ENCODE measurements around the gene SUCLA2.
"Not testable (repeated sequence)": the region's sequence is repeated elsewhere in the genome, so short reads cannot be mapped to it uniquely, and the experiment has no call there.

SUCLA2 gene

DNA sequence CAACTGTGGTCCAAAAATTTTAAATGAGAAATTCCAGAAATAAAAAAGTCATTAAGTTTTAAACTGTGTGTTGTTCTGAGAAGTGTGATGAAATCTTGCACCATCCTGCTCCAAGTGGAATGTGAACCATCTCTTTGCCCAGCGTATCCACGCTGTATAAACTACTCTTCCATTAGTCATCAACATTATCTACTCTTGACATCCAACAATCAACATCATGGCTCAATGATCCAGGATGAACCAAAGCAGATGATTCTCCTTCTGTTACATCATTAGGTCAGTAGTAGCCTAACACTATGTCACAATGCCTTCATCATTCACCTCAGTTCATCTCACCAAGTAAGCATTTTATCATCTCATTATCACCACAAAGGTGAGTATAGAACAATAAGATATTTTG, 55.3 kb downstream of the SUCLA2 start:
- H3K4me3 ChIP-seq (ENCODE audit: low read depth, low read length), result no peak overlapping the region
- no peak for DNase-seq (ENCODE audit: low read depth)
- TF ChIP-seq POLR2A (IDR thresholded peaks at IDR 0.05; ENCODE audit: extremely low read depth, insufficient read length) (no peak), MYC (IDR thresholded peaks at IDR 0.05; ENCODE audit: low read depth, low read length) (no peak)
- TF ChIP-seq, protein P1, sequence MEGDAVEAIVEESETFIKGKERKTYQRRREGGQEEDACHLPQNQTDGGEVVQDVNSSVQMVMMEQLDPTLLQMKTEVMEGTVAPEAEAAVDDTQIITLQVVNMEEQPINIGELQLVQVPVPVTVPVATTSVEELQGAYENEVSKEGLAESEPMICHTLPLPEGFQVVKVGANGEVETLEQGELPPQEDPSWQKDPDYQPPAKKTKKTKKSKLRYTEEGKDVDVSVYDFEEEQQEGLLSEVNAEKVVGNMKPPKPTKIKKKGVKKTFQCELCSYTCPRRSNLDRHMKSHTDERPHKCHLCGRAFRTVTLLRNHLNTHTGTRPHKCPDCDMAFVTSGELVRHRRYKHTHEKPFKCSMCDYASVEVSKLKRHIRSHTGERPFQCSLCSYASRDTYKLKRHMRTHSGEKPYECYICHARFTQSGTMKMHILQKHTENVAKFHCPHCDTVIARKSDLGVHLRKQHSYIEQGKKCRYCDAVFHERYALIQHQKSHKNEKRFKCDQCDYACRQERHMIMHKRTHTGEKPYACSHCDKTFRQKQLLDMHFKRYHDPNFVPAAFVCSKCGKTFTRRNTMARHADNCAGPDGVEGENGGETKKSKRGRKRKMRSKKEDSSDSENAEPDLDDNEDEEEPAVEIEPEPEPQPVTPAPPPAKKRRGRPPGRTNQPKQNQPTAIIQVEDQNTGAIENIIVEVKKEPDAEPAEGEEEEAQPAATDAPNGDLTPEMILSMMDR (IDR thresholded peaks at IDR 0.05; ENCODE audit: low read depth, low read length), result no peak
- TF ChIP-seq, protein P2, sequence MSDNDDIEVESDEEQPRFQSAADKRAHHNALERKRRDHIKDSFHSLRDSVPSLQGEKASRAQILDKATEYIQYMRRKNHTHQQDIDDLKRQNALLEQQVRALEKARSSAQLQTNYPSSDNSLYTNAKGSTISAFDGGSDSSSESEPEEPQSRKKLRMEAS (IDR thresholded peaks at IDR 0.05; ENCODE audit: low read depth, low read length), result no peak

DNA sequence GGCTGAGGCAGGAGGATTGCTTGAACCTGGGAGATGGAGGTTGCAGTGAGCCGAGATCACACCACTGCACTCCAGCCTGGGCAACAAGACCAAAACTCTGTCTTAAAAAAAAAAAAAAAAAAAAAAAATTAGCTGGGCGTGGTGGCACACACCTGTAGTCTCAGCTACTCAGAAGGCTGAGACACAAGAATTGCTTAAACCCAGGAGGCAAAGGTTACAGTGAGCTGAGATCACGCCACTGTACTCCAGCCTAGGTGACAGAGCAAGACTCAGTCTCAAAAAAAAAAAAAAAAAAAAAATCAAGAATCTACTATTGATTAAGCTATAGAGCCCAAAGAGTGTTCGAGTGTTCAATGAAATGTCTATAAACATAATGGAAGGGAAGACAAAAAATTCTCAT, 55.9 kb downstream of the SUCLA2 start:
- H3K4me3 ChIP-seq (ENCODE audit: low read depth, low read length); DNase-seq (ENCODE audit: low read depth): not testable (repeated sequence)

DNA sequence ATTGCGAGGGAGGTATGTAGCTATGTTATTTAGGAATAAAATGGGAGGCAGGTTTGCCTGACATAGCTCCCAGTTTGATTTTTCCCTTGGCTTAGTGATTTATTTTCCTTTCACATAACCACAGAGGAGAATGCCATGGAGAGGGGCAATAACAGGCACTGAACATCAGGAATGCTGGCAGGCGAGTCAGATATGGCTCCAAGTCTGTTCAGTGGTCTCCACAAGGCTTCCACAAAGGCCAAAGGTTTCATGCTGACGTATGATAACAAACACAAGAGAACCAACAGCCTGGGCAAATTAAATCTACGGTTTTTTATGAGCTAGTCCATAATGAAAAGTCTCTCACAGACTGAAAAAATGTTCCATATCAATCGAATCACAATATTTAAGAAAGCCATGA, 66.7 kb downstream of the SUCLA2 start:
- no peak overlapping the region for H3K4me3 ChIP-seq (ENCODE audit: low read depth, low read length)
- no peak for TF ChIP-seq MYC (IDR thresholded peaks at IDR 0.05; ENCODE audit: low read depth, low read length)
- TF ChIP-seq, protein P2 (IDR thresholded peaks at IDR 0.05; ENCODE audit: low read depth, low read length), result no peak
- TF ChIP-seq, protein P1 (IDR thresholded peaks at IDR 0.05; ENCODE audit: low read depth, low read length), result no peak
- TF ChIP-seq POLR2A (IDR thresholded peaks at IDR 0.05; ENCODE audit: extremely low read depth, insufficient read length), result no peak
- DNase-seq (ENCODE audit: low read depth), result no peak

DNA sequence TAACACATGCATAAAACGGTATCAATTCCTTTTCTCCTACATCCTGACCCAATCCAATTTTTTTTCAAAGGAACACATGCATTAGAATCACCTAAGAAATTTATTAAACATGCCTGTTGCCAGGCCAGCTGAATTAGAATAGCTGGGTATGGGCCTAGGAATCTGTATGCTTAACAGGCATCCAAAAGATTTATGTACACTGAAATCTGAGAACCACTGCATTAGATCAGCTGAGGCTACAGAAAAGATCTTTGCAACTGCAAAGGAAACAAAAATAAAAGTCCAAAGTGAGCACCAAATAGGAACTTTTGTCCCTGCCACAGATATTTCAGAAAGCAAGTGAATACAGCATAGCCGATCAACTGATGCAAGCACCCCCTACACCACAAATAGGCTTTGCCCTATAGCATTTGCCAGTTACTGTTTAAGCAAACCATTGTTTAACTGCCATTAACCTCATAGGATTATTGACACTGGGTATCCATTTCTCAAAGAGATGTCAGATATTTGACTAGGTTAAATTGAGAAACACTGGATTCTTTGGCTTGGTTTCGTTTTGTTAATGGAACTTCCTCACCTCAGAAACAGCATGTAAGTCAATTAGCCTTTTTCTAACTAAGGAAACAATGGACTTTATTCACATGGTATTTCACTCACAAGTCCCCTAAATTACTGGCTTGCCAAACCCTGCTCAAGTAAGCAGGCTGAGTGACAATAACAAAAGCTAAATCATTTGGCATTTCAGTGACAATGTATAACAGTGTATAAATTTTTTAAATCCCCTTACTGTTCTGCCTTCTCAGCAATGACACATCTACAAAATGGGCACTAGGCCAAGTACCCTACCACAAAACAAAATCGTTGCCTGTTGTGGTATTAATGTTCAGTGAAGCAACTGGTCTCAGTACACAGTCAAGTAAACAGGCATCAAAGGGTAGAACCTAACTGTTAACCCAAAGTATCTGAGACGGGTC, 67.8 kb downstream of the SUCLA2 start:
- no peak for TF ChIP-seq MYC (IDR thresholded peaks at IDR 0.05; ENCODE audit: low read depth, low read length)
- TF ChIP-seq POLR2A (IDR thresholded peaks at IDR 0.05; ENCODE audit: extremely low read depth, insufficient read length), result no peak
- TF ChIP-seq, protein P2 (IDR thresholded peaks at IDR 0.05; ENCODE audit: low read depth, low read length), result no peak
- TF ChIP-seq, protein P1 (IDR thresholded peaks at IDR 0.05; ENCODE audit: low read depth, low read length), result no peak
- H3K4me3 ChIP-seq (ENCODE audit: low read depth, low read length), result no peak overlapping the region
- DNase-seq (ENCODE audit: low read depth), result peak; percentile 58

DNA sequence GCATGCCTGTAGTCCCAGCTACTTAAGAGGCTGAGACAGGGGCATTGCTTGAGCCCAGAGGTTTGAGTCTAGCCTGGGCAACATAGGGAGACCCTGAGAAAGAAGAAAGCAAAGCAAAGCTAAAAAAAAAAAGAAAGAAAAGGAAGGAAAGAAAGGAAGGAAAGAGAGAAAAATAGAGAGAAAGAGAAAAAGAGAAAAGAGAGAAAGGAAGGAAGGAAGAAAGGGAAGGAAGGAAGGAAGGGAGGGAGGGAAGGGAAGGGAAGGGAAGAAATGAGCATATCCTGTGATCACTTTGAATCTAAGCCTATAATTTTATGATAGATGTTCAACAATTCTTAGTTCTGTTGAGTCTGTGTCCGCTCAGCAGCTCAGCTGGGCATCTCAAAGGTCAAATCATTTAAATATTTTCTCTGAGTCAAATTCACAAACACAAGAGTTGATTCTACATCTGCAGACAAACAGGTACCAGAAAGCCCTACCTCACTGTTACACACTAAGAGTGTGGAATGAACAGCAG, 70.4 kb downstream of the SUCLA2 start:
- TF ChIP-seq, protein P1 (IDR thresholded peaks at IDR 0.05; ENCODE audit: low read depth, low read length), result no peak
- TF ChIP-seq, protein P2 (IDR thresholded peaks at IDR 0.05; ENCODE audit: low read depth, low read length), result no peak
- TF ChIP-seq MYC (IDR thresholded peaks at IDR 0.05; ENCODE audit: low read depth, low read length), result no peak
- no peak for TF ChIP-seq POLR2A (IDR thresholded peaks at IDR 0.05; ENCODE audit: extremely low read depth, insufficient read length)
- DNase-seq (ENCODE audit: low read depth), result no peak
- no peak overlapping the region for H3K4me3 ChIP-seq (ENCODE audit: low read depth, low read length)

DNA sequence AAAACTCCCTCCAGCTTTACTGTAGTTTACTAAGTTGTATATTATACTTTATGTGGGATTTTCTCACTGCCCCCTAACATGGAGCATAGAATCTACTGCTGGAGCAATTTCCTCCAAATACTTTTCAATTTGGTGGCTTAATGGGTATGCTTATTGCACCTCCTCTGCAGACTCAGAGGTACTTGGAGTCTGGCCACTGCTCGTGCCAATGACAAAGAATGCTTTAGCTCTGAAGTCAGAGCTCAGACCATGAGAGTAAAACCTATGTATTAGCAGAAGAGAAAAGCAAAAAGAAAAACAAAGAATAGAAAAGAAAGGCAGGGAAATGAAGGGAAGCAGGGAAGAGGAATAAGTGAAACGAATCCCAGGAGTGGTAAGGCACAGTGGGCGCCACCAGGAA, 71.9 kb downstream of the SUCLA2 start:
- no peak overlapping the region for H3K4me3 ChIP-seq (ENCODE audit: low read depth, low read length)
- DNase-seq (ENCODE audit: low read depth), result no peak
- TF ChIP-seq POLR2A (IDR thresholded peaks at IDR 0.05; ENCODE audit: extremely low read depth, insufficient read length) (no peak), MYC (IDR thresholded peaks at IDR 0.05; ENCODE audit: low read depth, low read length) (no peak)
- TF ChIP-seq, protein P1 (IDR thresholded peaks at IDR 0.05; ENCODE audit: low read depth, low read length), result no peak
- TF ChIP-seq, protein P2 (IDR thresholded peaks at IDR 0.05; ENCODE audit: low read depth, low read length), result no peak

Data from NB4 (cell line).